ENCODE measurements around the gene RTF1. TPM values are rescaled to one million over a fixed set of nuclear protein-coding genes. Genes with fewer than 3 reads are reported as not detected.
"Not testable (repeated sequence)": the region's sequence is repeated elsewhere in the genome, so short reads cannot be mapped to it uniquely, and the experiment has no call there.

Gene RTF1
- total RNA-seq, 2 experiments from 2014 or later, result 26.8 to 30.0 TPM

DNA sequence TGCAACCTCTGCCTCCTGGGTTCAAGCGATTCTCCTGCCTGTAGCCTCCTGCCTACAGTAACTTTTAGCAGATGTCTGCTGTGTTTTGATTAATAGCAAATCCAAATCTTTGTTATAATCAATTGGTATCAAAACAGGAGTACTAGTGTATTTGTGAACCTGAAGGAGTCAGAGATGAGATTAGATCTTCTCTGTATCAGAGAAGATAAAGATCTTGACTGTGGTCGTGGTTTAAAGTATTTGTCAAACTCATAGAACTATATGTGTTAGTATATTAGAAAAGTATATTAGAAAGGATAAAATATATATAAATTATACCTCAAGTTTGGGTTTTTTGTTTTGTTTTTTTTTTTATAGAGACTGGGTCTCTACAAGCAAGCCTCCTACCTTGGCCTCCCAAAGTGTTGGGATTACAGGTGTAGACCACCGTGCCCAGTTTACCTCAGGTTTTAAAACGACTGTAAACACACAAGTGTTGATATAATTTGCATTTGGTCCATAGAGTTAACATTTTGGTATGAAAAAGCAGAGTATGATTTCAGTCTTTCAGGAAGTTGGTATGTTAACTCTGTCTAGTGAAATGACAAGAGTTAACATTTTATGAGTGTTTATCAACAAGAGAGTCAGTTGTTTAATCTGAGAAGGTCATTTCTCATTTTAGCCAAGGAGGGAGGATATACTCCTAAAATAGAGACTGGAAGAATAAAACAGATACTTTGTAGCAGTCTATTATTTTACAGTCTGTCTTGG, 18.3 kb downstream of the RTF1 start:
- ATAC-seq, result no peak
- intact Hi-C loops (cut with micrococcal nuclease), result no loop called here
- ChIA-PET CTCF (no interaction called here), POLR2A (no interaction called here)
- Mint-ChIP-seq H3K36me3 (ENCODE audit: low read depth) (peaks cover 12% of the 10 kb centered on the region), H3K4me1 (ENCODE audit: low read depth) (peaks cover 9% of the 10 kb centered on the region), H3K9me3 (no peaks in the 10 kb centered on the region), H3K27ac (no peak overlapping the region), H3K27me3 (no peaks in the 10 kb centered on the region), H3K4me3 (no peak overlapping the region)
- TF ChIP-seq, protein P1, sequence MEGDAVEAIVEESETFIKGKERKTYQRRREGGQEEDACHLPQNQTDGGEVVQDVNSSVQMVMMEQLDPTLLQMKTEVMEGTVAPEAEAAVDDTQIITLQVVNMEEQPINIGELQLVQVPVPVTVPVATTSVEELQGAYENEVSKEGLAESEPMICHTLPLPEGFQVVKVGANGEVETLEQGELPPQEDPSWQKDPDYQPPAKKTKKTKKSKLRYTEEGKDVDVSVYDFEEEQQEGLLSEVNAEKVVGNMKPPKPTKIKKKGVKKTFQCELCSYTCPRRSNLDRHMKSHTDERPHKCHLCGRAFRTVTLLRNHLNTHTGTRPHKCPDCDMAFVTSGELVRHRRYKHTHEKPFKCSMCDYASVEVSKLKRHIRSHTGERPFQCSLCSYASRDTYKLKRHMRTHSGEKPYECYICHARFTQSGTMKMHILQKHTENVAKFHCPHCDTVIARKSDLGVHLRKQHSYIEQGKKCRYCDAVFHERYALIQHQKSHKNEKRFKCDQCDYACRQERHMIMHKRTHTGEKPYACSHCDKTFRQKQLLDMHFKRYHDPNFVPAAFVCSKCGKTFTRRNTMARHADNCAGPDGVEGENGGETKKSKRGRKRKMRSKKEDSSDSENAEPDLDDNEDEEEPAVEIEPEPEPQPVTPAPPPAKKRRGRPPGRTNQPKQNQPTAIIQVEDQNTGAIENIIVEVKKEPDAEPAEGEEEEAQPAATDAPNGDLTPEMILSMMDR (IDR thresholded peaks at IDR 0.05), result no peak
- no peak for DNase-seq

DNA sequence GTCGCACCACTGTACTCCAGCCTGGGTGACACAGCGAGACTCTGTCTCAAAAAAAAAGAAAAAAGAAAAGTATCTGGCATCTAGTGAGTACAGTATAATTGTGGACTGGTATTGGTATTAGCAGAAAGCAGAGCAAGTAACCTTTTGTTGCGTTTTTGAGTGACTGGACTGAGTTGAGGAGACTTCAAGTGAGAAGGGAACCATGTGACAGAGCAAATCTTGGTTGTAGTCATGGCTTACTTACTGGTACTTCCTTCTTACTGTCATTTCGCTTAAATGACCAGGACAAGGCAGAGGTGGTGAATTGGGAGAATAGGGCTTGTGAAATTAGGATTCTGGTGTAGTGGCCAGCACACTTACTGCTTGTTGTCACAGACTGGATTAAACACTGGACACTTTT, 20.6 kb downstream of the RTF1 start:
- ATAC-seq, result no peak
- Mint-ChIP-seq H3K9me3 (no peaks in the 10 kb centered on the region), H3K27me3 (no peaks in the 10 kb centered on the region), H3K4me1 (ENCODE audit: low read depth) (peaks cover 11% of the 10 kb centered on the region), H3K27ac (no peak overlapping the region), H3K36me3 (ENCODE audit: low read depth) (peaks cover 19% of the 10 kb centered on the region), H3K4me3 (no peak overlapping the region)
- no peak for DNase-seq
- TF ChIP-seq, protein P1 (IDR thresholded peaks at IDR 0.05), result no peak
- intact Hi-C loops (cut with micrococcal nuclease), result no loop called here
- POLR2A ChIA-PET, result interaction anchor here (0.7 to 1.5 kb wide), 2 partner anchors 10 to 17 kb away, joined by 3 read pairs; no protein-coding TSS in a partner anchor
- CTCF ChIA-PET, result no interaction called here

DNA sequence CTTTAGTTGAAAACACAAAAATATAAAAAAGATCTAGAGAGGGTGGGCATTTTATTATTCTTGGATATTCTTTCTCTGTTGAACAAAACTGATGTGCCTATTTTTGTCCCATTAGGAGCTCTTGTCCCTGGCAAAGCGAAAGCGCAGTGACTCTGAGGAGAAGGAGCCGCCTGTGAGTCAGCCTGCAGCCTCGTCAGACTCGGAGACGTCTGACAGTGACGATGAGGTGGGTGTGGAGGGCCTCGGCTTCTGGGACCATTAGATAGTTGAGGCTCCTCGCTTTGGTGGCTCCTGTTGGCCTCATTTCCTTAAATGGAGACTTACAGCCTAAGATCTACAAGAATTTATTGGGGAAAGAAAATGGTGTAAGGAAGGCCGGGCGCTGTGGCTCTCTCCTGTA, 21.3 kb downstream of the RTF1 start:
- ATAC-seq, result no peak
- Mint-ChIP-seq H3K27me3 (no peaks in the 10 kb centered on the region), H3K36me3 (ENCODE audit: low read depth) (peaks cover 21% of the 10 kb centered on the region), H3K9me3 (no peaks in the 10 kb centered on the region), H3K27ac (peak overlapping the region; percentile 34), H3K4me1 (ENCODE audit: low read depth) (peaks cover 14% of the 10 kb centered on the region), H3K4me3 (no peak overlapping the region)
- ChIA-PET POLR2A (interaction anchor here (0.7 to 1.5 kb wide), 3 partner anchors 10 to 17 kb away, joined by 3 read pairs; no protein-coding TSS in a partner anchor), CTCF (no interaction called here)
- DNase-seq, result no peak
- intact Hi-C loops (cut with micrococcal nuclease), result no loop called here
- TF ChIP-seq, protein P1 (IDR thresholded peaks at IDR 0.05), result no peak

DNA sequence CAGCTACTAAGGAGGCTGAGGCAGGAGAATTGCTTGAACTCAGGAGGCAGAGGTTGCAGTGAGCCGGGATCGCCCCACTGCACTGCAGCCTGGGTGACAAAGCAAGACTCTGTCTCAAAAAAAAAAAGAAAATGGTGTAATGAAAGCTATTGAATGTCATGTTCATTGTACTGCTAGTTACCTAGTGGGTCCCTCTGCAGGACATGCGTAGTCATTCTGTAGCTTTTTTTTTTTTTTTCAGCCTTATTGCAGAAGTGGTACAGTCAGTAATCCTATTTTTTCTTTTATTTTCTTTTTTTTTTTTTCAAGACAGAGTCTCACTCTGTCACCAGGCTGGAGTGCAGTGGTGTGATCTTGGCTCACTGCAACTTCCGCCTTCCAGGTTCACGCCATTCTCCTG, 21.9 kb downstream of the RTF1 start:
- H3K9me3 Mint-ChIP-seq; CTCF ChIA-PET; H3K27ac Mint-ChIP-seq; H3K27me3 Mint-ChIP-seq; ATAC-seq; DNase-seq; intact Hi-C loops (cut with micrococcal nuclease); H3K4me3 Mint-ChIP-seq: not testable (repeated sequence)
- Mint-ChIP-seq H3K36me3 (ENCODE audit: low read depth) (peaks cover 23% of the 10 kb centered on the region), H3K4me1 (ENCODE audit: low read depth) (peaks cover 17% of the 10 kb centered on the region)
- POLR2A ChIA-PET, result interaction anchor here (0.9 kb wide), 1 partner anchor 12 kb away, joined by 3 read pairs; no protein-coding TSS in a partner anchor

DNA sequence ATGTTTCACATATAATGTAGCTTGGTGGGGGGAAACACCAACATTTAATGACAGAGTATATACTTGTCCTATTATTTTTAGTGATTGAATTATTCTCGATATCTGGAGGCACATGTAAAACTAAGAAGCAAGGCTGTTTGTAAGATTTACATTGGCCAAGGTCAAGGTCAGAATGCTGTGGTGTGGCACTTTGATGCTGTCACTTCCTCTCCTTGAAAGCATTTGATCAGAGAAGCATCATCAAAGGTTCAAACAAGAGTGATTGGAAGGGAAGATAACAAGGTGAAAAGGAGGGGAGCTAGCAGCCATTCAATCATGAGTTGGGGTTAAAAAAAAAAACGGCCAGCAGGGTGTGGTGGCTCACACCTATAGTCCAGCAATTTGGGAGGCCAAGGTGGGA, 26.4 kb downstream of the RTF1 start:
- Mint-ChIP-seq H3K27ac (no peak overlapping the region), H3K36me3 (ENCODE audit: low read depth) (peaks cover 17% of the 10 kb centered on the region)

More for the DNA sequence above, 26.4 kb downstream of the RTF1 start:
- intact Hi-C loops (cut with micrococcal nuclease), result no loop called here
- TF ChIP-seq, protein P1 (IDR thresholded peaks at IDR 0.05), result no peak
- ATAC-seq, result no peak
- ChIA-PET CTCF (interaction anchor here (1.0 to 2.8 kb wide), 2 partner anchors 15 to 22 kb away, joined by 3 to 16 read pairs; no protein-coding TSS in a partner anchor), POLR2A (no interaction called here)
- no peak for DNase-seq
- H3K4me3 Mint-ChIP-seq, result no peak overlapping the region
- peaks cover 8% of the 10 kb centered on the region for H3K4me1 Mint-ChIP-seq (ENCODE audit: low read depth)
- no peaks in the 10 kb centered on the region for H3K9me3 Mint-ChIP-seq
- no peaks in the 10 kb centered on the region for H3K27me3 Mint-ChIP-seq

All from activated CD8-positive, alpha-beta T cell treated with anti-CD3 and anti-CD28 coated beads for 36 hours (primary cell).